Mononuclear cell (primary cell): ENCODE data around the gene USP7. TPM values are rescaled to one million over a fixed set of nuclear protein-coding genes. Genes with fewer than 3 reads are reported as not detected.

Experiments
- H3K27me3 ChIP-seq: 2 replicates; pipeline ENCODE4 v1.6.0; 2011; ENCODE audit warnings: low read length, control low read depth; ENCODE audit not compliant: insufficient read depth
- H3K4me1 ChIP-seq: 2 replicates; pipeline ENCODE4 v1.5.1; 2011; ENCODE audit warnings: mild to moderate bottlenecking, low read length, control low read depth; ENCODE audit not compliant: insufficient read depth
- H3K4me3 ChIP-seq: 2 replicates; pipeline ENCODE4 v1.5.1; 2011; ENCODE audit warnings: mild to moderate bottlenecking, low read length, moderate library complexity
- H3K9me3 ChIP-seq: 2 replicates; pipeline ENCODE4 v1.5.1; 2011; ENCODE audit warnings: low read depth, mild to moderate bottlenecking, control low read depth, low read length
- total RNA-seq: library from RNA; depleted of rRNA; stranded (reverse); fragments of >200 nt; gene quantifications from one replicate; pipeline ENCODE4 v1.2.3, GENCODE V29; 2012

The USP7 gene
- total RNA-seq, 1 donor = 209 TPM

DNA sequence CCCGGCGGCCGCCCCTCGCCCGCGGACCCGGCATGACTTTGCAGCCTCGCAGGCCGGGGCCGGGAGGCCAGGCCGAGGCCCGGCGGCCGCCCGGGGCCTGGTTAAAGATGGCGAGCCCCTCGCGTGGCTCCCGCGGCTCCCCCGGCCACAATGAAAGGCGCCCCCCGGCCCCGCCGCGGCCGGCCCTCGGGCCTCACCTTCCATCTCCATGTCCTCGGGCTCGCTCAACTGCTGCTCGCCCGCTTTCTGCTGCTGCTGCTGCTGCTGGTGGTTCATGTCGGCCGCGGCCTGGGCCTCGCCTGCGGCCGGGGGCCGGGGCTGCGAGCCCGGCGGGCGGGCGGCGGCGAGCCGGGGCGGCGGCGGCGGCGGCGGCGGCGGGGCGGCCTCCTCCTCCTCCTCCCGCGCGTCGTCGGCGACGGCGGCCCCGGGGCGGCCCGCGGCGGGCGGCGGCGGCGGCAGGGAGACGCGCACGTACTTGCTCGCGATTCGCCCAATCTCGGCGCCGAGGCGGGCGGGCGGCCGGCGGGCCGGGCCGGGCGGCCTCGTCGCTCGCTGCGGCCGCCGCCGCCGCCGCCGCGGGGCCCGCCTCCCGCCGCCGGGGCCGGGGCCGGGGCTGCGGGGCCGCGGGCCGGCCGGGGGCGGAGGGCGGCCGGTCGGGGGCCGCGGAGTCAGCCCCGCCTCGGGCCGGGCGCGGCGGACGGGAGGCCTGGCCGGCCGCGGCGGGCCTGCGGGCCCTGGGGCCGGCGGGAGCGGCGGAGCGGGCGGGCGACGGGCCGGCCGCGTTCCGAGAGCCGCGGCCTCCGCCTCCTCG lies 491 bp downstream of the USP7 start:
- no peaks in the 10 kb centered on the region for H3K9me3 ChIP-seq

GRCh38 chr16:8962393-8963009 lies 1.2 kb downstream of the USP7 start:
- Histone ChIP-seq H3K4me1 (peaks cover 76% of the 10 kb centered on the region), H3K9me3 (no peaks in the 10 kb centered on the region), H3K27me3 (no peaks in the 10 kb centered on the region), H3K4me3 (peak overlapping the region; percentile 70)

More for the DNA sequence above, 491 bp downstream of the USP7 start:
- Histone ChIP-seq H3K27me3 (no peaks in the 10 kb centered on the region), H3K4me1 (peaks cover 72% of the 10 kb centered on the region), H3K4me3 (peak overlapping the region; percentile 70)

DNA sequence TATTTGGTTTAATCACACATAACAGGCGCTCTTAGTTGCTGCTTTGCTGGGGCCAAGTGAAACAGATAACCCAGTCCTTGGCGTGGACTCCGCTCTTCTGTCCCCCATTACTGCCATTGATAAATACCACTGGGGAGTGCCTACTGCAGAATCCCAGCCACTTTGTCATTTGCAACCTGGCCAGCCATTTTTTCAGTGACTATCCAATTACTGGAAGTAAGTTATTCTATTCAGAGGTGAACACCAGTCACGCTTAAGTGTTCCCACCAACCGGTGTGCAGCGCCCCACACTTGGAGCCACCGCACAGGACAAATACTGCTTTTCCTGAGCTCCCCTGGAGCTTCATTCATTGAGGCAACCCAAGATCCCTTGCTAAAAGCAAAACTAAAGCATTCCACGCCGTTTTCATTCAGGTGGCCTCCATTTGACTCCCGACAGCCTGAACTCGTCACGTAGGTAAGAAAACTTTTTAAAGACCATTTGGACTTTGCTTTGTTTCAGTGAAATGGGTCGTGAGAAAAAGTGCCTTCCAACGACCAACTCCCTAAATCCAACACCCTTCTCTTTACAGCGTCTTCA lies 1.8 kb downstream of the USP7 start:
- H3K4me3 ChIP-seq = peak overlapping the region; percentile 70
- peaks cover 76% of the 10 kb centered on the region for H3K4me1 ChIP-seq
- no peaks in the 10 kb centered on the region for H3K27me3 ChIP-seq
- no peaks in the 10 kb centered on the region for H3K9me3 ChIP-seq

GRCh38 chr16:8960788-8961109 lies 3.0 kb downstream of the USP7 start:
- no peaks in the 10 kb centered on the region for H3K27me3 ChIP-seq
- peaks cover 76% of the 10 kb centered on the region for H3K4me1 ChIP-seq
- H3K4me3 ChIP-seq = no peak overlapping the region
- no peaks in the 10 kb centered on the region for H3K9me3 ChIP-seq

DNA sequence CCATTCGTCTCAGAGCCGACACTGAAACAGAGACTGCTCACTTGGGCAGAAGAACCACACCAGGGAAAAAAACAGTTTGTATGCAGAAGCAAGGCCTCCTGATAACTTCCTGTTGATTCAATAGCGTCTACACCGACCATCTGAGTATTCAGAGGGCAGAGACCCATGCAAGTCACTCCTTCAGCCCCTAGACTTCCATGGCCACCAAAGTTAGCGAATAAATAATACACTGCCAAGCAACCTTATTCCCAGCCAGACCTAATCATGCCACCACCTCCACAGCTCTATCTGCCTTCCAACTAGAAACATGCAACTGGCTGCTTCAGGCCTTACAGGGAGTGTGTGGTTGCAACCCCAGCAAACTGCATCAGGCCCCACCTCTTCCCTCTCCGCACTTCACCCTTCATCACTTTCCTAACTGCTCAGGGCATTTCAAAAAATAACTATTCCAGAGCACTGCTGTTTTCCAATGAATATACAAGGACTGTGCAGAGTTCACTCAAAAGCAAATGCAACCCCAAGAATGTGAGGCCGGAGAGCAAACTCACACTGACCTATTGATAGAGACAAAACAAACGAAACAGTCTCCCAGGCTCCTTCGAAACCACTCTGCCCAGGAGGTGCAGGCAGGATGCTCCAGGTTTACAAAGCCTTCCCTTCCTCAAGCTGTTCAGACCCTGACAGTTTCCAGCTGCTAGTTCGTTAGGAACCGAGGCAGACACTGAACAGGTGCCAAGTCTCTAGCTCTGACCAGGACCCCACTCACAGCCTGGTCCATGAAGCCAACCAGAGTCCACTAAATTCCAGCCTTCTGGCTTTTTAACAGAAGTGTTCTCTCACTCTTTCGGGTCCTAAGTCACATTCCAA lies 3.6 kb downstream of the USP7 start:
- Histone ChIP-seq H3K4me1 (peaks cover 82% of the 10 kb centered on the region), H3K9me3 (no peaks in the 10 kb centered on the region), H3K27me3 (no peaks in the 10 kb centered on the region), H3K4me3 (no peak overlapping the region)

GRCh38 chr16:8958344-8959167 lies 5.2 kb downstream of the USP7 start:
- H3K27me3 ChIP-seq = no peaks in the 10 kb centered on the region
- peaks cover 83% of the 10 kb centered on the region for H3K4me1 ChIP-seq
- H3K4me3 ChIP-seq = no peak overlapping the region

GRCh38 chr16:8957509-8958157 lies 6.1 kb downstream of the USP7 start:
- no peak overlapping the region for H3K4me3 ChIP-seq
- no peaks in the 10 kb centered on the region for H3K27me3 ChIP-seq
- no peaks in the 10 kb centered on the region for H3K9me3 ChIP-seq

More at GRCh38 chr16:8958344-8959167, 5.2 kb downstream of the USP7 start:
- no peaks in the 10 kb centered on the region for H3K9me3 ChIP-seq

DNA sequence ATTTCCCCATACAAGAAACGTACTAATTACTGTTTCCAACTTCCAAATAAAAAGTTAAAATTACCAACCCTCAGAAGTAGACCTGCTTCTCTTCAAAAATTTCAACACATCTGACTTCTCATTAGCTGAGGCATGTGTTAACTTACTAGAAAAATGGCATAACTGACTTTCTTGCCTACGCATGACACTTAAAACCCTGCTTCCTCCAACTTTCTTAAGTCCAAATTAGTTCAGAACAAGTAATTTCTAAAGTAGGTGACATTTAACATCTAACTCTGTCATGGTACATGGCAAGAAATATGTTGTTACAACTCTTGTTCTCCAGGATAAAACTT lies 6.7 kb downstream of the USP7 start:
- no peaks in the 10 kb centered on the region for H3K27me3 ChIP-seq
- peaks cover 90% of the 10 kb centered on the region for H3K4me1 ChIP-seq
- H3K4me3 ChIP-seq = no peak overlapping the region
- H3K9me3 ChIP-seq = no peaks in the 10 kb centered on the region

More at GRCh38 chr16:8957509-8958157, 6.1 kb downstream of the USP7 start:
- H3K4me1 ChIP-seq = peaks cover 89% of the 10 kb centered on the region

GRCh38 chr16:8956265-8957062 lies 7.2 kb downstream of the USP7 start:
- Histone ChIP-seq H3K4me3 (no peak overlapping the region), H3K4me1 (peaks cover 90% of the 10 kb centered on the region), H3K27me3 (no peaks in the 10 kb centered on the region), H3K9me3 (no peaks in the 10 kb centered on the region)

GRCh38 chr16:8955828-8956227 lies 7.9 kb downstream of the USP7 start:
- Histone ChIP-seq H3K4me1 (peaks cover 90% of the 10 kb centered on the region), H3K9me3 (no peaks in the 10 kb centered on the region), H3K27me3 (no peaks in the 10 kb centered on the region), H3K4me3 (no peak overlapping the region)

- H3K27me3 ChIP-seq = no peaks in the 10 kb centered on the region
- H3K4me3 ChIP-seq = no peak overlapping the region
- H3K4me1 ChIP-seq = peaks cover 87% of the 10 kb centered on the region
- no peaks in the 10 kb centered on the region for H3K9me3 ChIP-seq
These were observed 10.6 kb downstream of the USP7 start for GRCh38 chr16:8953064-8953463.

DNA sequence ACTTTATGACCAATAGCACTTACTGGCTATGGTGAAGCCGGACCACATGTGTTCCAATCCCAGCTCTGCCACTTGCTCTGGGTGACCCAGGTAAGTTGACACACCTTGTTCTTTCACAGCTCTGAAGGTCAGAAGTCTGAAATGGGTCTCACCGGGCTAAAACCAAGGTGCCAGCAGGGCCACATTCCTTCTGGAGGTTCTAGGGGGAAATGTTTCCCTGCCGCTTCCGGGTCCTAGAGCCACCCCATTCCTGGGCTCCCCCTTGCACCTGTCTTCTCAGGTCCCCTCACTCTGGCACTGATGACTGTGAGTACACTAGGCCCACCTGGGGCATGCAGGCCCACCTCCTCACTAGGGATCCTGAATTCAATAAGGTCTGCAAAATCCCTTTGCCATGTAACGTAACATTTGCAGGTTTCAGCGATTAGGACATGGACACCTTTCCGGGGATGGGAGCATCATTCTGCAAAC lies 11.4 kb downstream of the USP7 start:
- H3K9me3 ChIP-seq = no peaks in the 10 kb centered on the region
- no peak overlapping the region for H3K4me3 ChIP-seq
- H3K27me3 ChIP-seq = no peaks in the 10 kb centered on the region

More for the DNA sequence above, 11.4 kb downstream of the USP7 start:
- peaks cover 87% of the 10 kb centered on the region for H3K4me1 ChIP-seq
